Natural killer cell (primary cell): ENCODE results near the gene STX1A. TPM values are rescaled to one million over a fixed set of nuclear protein-coding genes. Genes with fewer than 3 reads are reported as not detected.

Experiments
- ATAC-seq, 3 donors: fragments of 150-1000 bp in 2 of 3; fragments of 200-7000 bp in 1 of 3; cut with Tn5 transposase; 1 replicate in 1 of 3; 2 replicates in 2 of 3; pipeline ENCODE4 v1.10.0; 2021; ENCODE audit warnings: mild to moderate bottlenecking in 2 of 3, moderate library complexity in 2 of 3
- DNase-seq, 2 donors: peaks; one replicate each; pipeline versions ENCODE4 v3.0.0 to v3.0.0-alpha.2; 2013 to 2021; ENCODE audit warnings: mixed read lengths in 1 of 2
- H3K27ac ChIP-seq: one replicate; pipeline ENCODE4 v1.5.1; 2013; ENCODE audit warnings: mild to moderate bottlenecking, low read length
- H3K27me3 ChIP-seq: one replicate; pipeline ENCODE4 v1.6.1; 2013; ENCODE audit warnings: low read length; ENCODE audit not compliant: control insufficient read depth, insufficient read depth
- H3K36me3 ChIP-seq: one replicate; pipeline ENCODE4 v1.6.1; 2013; ENCODE audit warnings: low read length; ENCODE audit not compliant: control insufficient read depth, insufficient read depth
- H3K4me1 ChIP-seq: one replicate; pipeline ENCODE4 v1.6.1; 2013; ENCODE audit warnings: low read length; ENCODE audit not compliant: control insufficient read depth, insufficient read depth
- H3K4me3 ChIP-seq: one replicate; pipeline ENCODE4 v1.5.1; 2013; ENCODE audit warnings: low read length
- H3K9me3 ChIP-seq: one replicate; pipeline ENCODE4 v1.6.1; 2013; ENCODE audit warnings: low read length; ENCODE audit not compliant: control insufficient read depth, insufficient read depth
- H3K27ac Mint-ChIP-seq, 2 donors: one replicate each; pipeline ENCODE4 v1.8.0; 2022; ENCODE audit warnings: mild to moderate bottlenecking in 2 of 2, mixed read lengths in 2 of 2, moderate library complexity in 1 of 2
- H3K27me3 Mint-ChIP-seq, 2 donors: one replicate each; pipeline ENCODE4 v1.8.0; 2022; ENCODE audit warnings: low read depth in 2 of 2, mixed read lengths in 2 of 2
- H3K36me3 Mint-ChIP-seq: one replicate; pipeline ENCODE4 v1.8.0; 2022; ENCODE audit warnings: mixed read lengths
- H3K4me1 Mint-ChIP-seq, 2 donors: one replicate each; pipeline ENCODE4 v1.8.0; 2022; ENCODE audit warnings: mixed read lengths in 2 of 2
- H3K4me3 Mint-ChIP-seq: one replicate; pipeline ENCODE4 v1.8.0; 2022; ENCODE audit warnings: mild to moderate bottlenecking, moderate library complexity, mixed read lengths
- H3K9me3 Mint-ChIP-seq, 2 donors: one replicate each; pipeline ENCODE4 v1.8.0; 2022; ENCODE audit warnings: mixed read lengths in 2 of 2
- whole genome bisulfite sequencing: methylation state at CpG from one replicate; pipeline ENCODE4 v1.1.7; 2013; ENCODE audit warnings: missing lambda C conversion rate; ENCODE audit not compliant: insufficient coverage; 5-methylcytosine and 5-hydroxymethylcytosine counted together
- intact Hi-C: fragments of 100-400 bp; cut with micrococcal nuclease; formaldehyde crosslinking; loops from one replicate; pipeline ENCODE4 v1.14.2; 2022
- total RNA-seq, 4 donors: library from RNA; stranded (reverse); fragments of 120-200 nt in 1 of 4; gene quantifications; one replicate each; pipeline versions ENCODE4 v1.2.3 to v1.2.4, GENCODE V29; 2013 to 2022
- TF ChIP-seq, protein P1 (sequence below): fragments of 200-600 bp; IDR thresholded peaks from one replicate; pipeline ENCODE4 v1.8.0; 2022; ENCODE audit warnings: antibody characterized with exemption

The STX1A gene
- total RNA-seq, 3 donors from 2014 or later (not counting 1 experiment from before 2014, with no cell fraction given): 13.2 to 20.4 (median 14.7) TPM

DNA sequence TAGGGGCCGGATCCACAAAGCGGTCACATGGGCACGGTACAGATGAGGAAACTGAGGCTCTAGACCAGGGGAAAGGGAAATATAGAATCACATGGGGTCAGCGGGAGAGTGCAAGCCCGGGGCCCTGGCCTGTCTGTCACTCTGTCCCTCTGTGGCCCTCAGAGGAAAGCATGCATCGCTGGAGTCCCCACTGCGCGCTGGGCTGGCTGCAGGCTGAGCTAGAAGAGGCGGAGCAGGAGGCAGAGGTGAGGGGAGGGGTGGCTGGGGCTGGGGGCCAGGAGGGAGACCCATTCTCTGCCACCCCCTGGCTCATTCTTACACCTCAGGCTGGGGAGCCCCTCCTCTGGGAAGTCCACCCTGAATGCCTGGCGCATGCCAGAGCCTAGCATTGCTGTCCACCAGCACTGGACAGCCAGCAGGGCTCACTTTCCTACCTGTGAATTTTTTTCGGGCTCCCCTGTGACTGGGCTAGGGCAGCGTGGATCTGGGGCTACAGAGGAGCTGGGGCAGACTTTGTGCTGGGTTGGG is 49.5 kb downstream of the STX1A start:
- no peak overlapping the region for H3K27ac Mint-ChIP-seq
- no peaks in the 10 kb centered on the region for H3K36me3 Mint-ChIP-seq
- H3K4me3 Mint-ChIP-seq: no peak overlapping the region
- DNase-seq (no peak), ATAC-seq (no peak)
- TF ChIP-seq, protein P1, sequence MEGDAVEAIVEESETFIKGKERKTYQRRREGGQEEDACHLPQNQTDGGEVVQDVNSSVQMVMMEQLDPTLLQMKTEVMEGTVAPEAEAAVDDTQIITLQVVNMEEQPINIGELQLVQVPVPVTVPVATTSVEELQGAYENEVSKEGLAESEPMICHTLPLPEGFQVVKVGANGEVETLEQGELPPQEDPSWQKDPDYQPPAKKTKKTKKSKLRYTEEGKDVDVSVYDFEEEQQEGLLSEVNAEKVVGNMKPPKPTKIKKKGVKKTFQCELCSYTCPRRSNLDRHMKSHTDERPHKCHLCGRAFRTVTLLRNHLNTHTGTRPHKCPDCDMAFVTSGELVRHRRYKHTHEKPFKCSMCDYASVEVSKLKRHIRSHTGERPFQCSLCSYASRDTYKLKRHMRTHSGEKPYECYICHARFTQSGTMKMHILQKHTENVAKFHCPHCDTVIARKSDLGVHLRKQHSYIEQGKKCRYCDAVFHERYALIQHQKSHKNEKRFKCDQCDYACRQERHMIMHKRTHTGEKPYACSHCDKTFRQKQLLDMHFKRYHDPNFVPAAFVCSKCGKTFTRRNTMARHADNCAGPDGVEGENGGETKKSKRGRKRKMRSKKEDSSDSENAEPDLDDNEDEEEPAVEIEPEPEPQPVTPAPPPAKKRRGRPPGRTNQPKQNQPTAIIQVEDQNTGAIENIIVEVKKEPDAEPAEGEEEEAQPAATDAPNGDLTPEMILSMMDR: no peak
- intact Hi-C loops: loop anchor here (5.0 kb wide), 2 partner anchors 63 to 67 kb away; partner anchors contain the start of gene ABHD11
- Histone ChIP-seq H3K4me3 (no peak overlapping the region), H3K4me1 (peaks cover 10% of the 10 kb centered on the region), H3K27ac (no peak overlapping the region), H3K9me3 (no peaks in the 10 kb centered on the region), H3K36me3 (no peaks in the 10 kb centered on the region), H3K27me3 (peaks cover 13% of the 10 kb centered on the region)
- WGBS: 73% methylated on average over 12 of the region's 12 CpGs
- H3K9me3 Mint-ChIP-seq: no peaks in the 10 kb centered on the region
- peaks cover 8 to 20% of the 10 kb centered on the region in 2 donors for H3K27me3 Mint-ChIP-seq
- peaks cover 0 to 10% of the 10 kb centered on the region in 2 donors for H3K4me1 Mint-ChIP-seq

DNA sequence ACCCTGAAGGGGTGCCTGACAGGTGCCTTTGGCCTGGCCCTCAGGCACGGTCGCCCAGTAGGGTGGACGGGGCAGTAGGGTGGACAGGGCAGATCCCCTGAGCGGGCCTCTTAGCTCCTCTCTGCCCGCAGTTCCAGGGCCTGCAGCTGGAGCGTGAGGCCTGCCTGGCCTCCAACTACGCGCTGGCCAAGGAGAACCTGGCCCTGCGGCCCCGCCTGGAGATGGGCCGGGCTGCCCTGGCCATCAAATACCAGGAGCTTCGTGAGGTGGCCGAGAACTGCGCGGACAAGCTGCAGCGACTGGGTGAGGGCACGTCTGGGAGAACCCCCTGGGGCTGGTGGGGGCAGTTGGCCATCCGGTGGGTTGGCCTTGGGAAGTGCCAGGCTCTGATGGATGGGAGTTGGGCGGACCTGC is 50.2 kb downstream of the STX1A start:
- TF ChIP-seq, protein P1: no peak
- no peak overlapping the region for H3K4me3 ChIP-seq
- H3K9me3 ChIP-seq: no peaks in the 10 kb centered on the region
- WGBS: 59% methylated on average over 19 of the region's 19 CpGs
- no peak overlapping the region for H3K4me3 Mint-ChIP-seq
- no peak overlapping the region for H3K27ac Mint-ChIP-seq
- intact Hi-C loops: loop anchor here (5.0 kb wide), 2 partner anchors 62 to 68 kb away; partner anchors contain the start of gene ABHD11
- no peak overlapping the region for H3K27ac ChIP-seq
- DNase-seq: no peak
- peaks cover 10% of the 10 kb centered on the region for H3K4me1 ChIP-seq
- ATAC-seq: no peak
- H3K27me3 Mint-ChIP-seq: peaks cover 11 to 24% of the 10 kb centered on the region in 2 donors
- no peaks in the 10 kb centered on the region for H3K36me3 ChIP-seq
- no peaks in the 10 kb centered on the region for H3K9me3 Mint-ChIP-seq
- peaks cover 0 to 10% of the 10 kb centered on the region in 2 donors for H3K4me1 Mint-ChIP-seq
- no peaks in the 10 kb centered on the region for H3K36me3 Mint-ChIP-seq
- H3K27me3 ChIP-seq: peaks cover 16% of the 10 kb centered on the region

DNA sequence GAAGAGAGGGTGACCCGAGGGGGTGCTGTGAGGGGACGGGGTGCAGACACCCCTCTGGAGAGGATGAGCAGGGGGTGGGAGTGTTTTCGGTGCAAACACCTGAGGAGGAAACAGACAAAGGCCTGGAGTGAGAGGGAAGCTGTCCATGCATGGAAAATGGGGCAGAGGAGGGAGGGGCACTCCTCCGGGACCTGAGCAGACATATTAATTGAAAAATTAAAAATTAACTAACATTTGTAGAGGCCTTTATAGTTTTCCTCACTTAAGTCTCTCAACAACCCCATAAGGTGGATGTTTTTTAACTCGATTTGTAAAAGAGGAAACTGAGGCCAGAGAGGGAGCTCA is 50.6 kb downstream of the STX1A start:
- peaks cover 10% of the 10 kb centered on the region for H3K4me1 ChIP-seq
- DNase-seq: no peak
- H3K27ac ChIP-seq: no peak overlapping the region
- Mint-ChIP-seq H3K27ac (peak overlapping the region in 1 of 2 donors; percentile 13), H3K36me3 (no peaks in the 10 kb centered on the region), H3K27me3 (peaks cover 15 to 27% of the 10 kb centered on the region in 2 donors), H3K4me3 (peak overlapping the region; percentile 63), H3K4me1 (peaks cover 0 to 10% of the 10 kb centered on the region in 2 donors), H3K9me3 (no peaks in the 10 kb centered on the region)
- peaks cover 17% of the 10 kb centered on the region for H3K27me3 ChIP-seq
- no peak for ATAC-seq
- no peaks in the 10 kb centered on the region for H3K36me3 ChIP-seq
- H3K9me3 ChIP-seq: no peaks in the 10 kb centered on the region
- H3K4me3 ChIP-seq: no peak overlapping the region
- TF ChIP-seq, protein P1: no peak
- intact Hi-C loops: loop anchor here (5.0 kb wide), 2 partner anchors 62 to 68 kb away; partner anchors contain the start of gene ABHD11
- 32% methylated on average over 4 of the region's 5 CpGs for WGBS
